Activated CD4-positive, alpha-beta T cell treated with anti-CD3 and anti-CD28 coated beads, Interleukin-2, Interleukin-4, amounts not matched to agents 100 ng/mL and 50 ng/mL, durations not matched to agents 16 hours and 8 hours (primary cell): ENCODE results near the gene LGR4.
"Not testable (repeated sequence)": the region's sequence is repeated elsewhere in the genome, so short reads cannot be mapped to it uniquely, and the experiment has no call there.

Experiments
- DNase-seq: peaks from one replicate; pipeline ENCODE4 v3.0.0-alpha.2; 2020; ENCODE audit warnings: low spot score

LGR4 gene

GRCh38 chr11:27456795-27457329 lies 15.7 kb downstream of the LGR4 start:
- DNase-seq, result no peak

- DNase-seq, result no peak
Observed at GRCh38 chr11:27456140-27456794, 16.3 kb downstream of the LGR4 start.

GRCh38 chr11:27455667-27456066 lies 16.9 kb downstream of the LGR4 start:
- no peak for DNase-seq

GRCh38 chr11:27453701-27454100 lies 18.9 kb downstream of the LGR4 start:
- no peak for DNase-seq

- no peak for DNase-seq
Observed at GRCh38 chr11:27452147-27452546, 20.4 kb downstream of the LGR4 start.

- DNase-seq, result no peak
Observed at GRCh38 chr11:27451244-27451965, 21.2 kb downstream of the LGR4 start.

GRCh38 chr11:27448184-27448540 lies 24.4 kb downstream of the LGR4 start:
- not testable (repeated sequence) for DNase-seq

GRCh38 chr11:27447288-27448183 lies 25.1 kb downstream of the LGR4 start:
- DNase-seq, result no peak

- DNase-seq, result no peak
Observed at GRCh38 chr11:27445625-27446024, 27.0 kb downstream of the LGR4 start.

GRCh38 chr11:27444801-27445215 lies 27.8 kb downstream of the LGR4 start:
- no peak for DNase-seq

- no peak for DNase-seq
Observed at GRCh38 chr11:27443746-27444507, 28.7 kb downstream of the LGR4 start.

- DNase-seq, result no peak
Observed at GRCh38 chr11:27443227-27443626, 29.4 kb downstream of the LGR4 start.

- no peak for DNase-seq
Observed at GRCh38 chr11:27440090-27440489, 32.5 kb downstream of the LGR4 start.

- DNase-seq, result no peak
Observed at GRCh38 chr11:27438595-27438981, 34.0 kb downstream of the LGR4 start.

GRCh38 chr11:27437829-27438594 lies 34.6 kb downstream of the LGR4 start:
- DNase-seq, result no peak

- DNase-seq, result no peak
Observed at GRCh38 chr11:27436916-27437315, 35.7 kb downstream of the LGR4 start.

GRCh38 chr11:27433742-27434141 lies 38.8 kb downstream of the LGR4 start:
- no peak for DNase-seq

- DNase-seq, result no peak
Observed at GRCh38 chr11:27431808-27432207, 40.8 kb downstream of the LGR4 start.

GRCh38 chr11:27429761-27430393 lies 42.7 kb downstream of the LGR4 start:
- DNase-seq, result no peak

- no peak for DNase-seq
Observed at GRCh38 chr11:27427183-27427980, 45.2 kb downstream of the LGR4 start.
